ENCODE data around the gene MYL5.
"Not testable (repeated sequence)": the region's sequence is repeated elsewhere in the genome, so short reads cannot be mapped to it uniquely, and the experiment has no call there.

MYL5 gene

DNA sequence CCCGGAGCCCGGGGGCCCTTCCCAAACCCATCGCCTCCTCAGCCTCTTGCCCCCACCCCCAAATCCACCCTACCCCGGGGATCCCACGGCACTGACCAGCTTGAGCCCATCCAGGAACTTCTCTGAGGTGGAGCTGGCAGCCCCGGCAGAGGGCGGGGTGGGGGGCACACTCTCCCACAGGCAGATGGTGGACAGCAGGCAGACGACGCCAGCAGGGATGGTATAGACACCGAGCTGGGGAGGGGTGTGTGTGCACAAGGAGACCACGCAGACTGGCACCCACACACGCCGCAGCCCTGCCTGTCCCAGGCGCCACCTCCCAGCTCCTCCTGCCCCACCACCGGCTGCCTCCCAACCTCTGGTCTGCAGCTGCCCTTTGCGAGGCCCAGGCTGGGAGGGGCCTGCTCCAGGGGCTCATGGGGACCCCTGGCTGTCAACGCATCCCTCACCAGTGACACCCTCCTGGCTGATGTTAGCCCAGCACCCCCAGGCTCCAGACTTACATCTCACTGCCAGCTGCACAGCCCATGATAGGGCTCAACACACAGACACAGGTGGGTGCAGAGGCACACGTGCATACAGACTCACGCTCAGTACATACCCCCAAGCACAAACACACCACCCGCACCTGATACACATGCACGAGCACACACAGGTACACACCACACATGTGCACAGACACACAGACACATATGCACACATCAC is 10.4 kb downstream of the MYL5 start:
- FAIRE-seq, result no peak
- TF ChIP-seq TAF1 (IDR thresholded peaks at IDR 0.05; ENCODE audit: borderline replicate concordance, low read depth, low read length), result no peak
- TF ChIP-seq POLR2AphosphoS5 (IDR thresholded peaks at IDR 0.05; ENCODE audit: low read depth, low read length), result no peak
- TF ChIP-seq POLR2A (IDR thresholded peaks at IDR 0.05; ENCODE audit: low read depth, low read length), result no peak

GRCh38 chr4:685679-686412 is 11.5 kb downstream of the MYL5 start:
- DNase-seq (ENCODE audit: insufficient read length) (no peak), FAIRE-seq (no peak)
- no peak for TF ChIP-seq POLR2AphosphoS5 (IDR thresholded peaks at IDR 0.05; ENCODE audit: low read depth, low read length)
- no peak for TF ChIP-seq POLR2A (IDR thresholded peaks at IDR 0.05; ENCODE audit: low read depth, low read length)
- no peak for TF ChIP-seq TAF1 (IDR thresholded peaks at IDR 0.05; ENCODE audit: borderline replicate concordance, low read depth, low read length)

More for the DNA sequence above, 10.4 kb downstream of the MYL5 start:
- no peak for DNase-seq (ENCODE audit: insufficient read length)

GRCh38 chr4:686413-687040 is 12.2 kb downstream of the MYL5 start:
- FAIRE-seq, result no peak
- DNase-seq (ENCODE audit: insufficient read length), result no peak
- TF ChIP-seq POLR2AphosphoS5 (IDR thresholded peaks at IDR 0.05; ENCODE audit: low read depth, low read length), result no peak
- TF ChIP-seq POLR2A (IDR thresholded peaks at IDR 0.05; ENCODE audit: low read depth, low read length), result no peak
- TF ChIP-seq TAF1 (IDR thresholded peaks at IDR 0.05; ENCODE audit: borderline replicate concordance, low read depth, low read length), result no peak

DNA sequence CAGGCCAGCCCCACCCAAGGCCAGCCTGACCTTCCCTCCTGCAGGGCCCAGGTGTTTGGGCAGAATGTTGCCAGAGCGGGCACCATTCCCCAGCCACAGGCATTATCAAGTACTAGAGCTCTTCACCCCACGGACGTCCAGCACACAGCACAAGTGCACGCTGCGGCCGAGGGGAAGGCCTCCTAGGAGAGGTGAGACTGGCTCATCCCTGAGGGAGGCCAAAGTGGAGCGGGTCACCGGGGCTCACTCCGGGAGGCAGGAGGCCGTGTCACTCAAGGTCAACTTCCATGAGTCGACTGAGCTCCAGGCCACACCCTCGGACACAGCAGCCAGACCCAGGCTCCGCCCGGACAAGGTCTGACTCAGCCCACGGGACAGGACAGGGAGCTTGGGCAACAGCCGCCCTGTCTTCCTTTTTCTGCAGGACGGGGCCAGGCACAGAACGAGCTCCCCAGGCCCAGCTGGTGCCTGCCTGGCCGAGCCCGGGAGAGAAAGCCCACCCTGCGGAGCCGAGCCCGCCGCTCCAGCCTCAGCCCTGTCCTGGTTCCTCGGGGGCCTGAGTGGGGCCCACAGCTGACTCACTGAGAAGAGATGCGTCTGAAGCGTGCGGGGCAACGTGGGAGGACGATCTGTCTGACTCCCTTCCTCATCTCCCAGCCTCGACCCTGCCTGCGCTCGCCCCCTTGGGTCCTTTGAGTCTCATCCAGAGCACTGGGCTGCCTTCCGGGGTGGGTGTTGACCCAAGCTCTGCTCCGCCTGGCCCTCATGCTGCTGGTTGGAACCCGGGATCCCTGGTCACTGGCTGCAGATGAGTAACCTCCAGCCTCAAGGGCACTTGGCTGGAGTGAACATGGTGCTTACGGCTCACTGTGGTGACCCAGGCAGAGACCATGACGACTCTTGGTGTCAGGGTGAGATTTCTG is 13.0 kb downstream of the MYL5 start:
- DNase-seq (ENCODE audit: insufficient read length), result no peak
- FAIRE-seq, result no peak
- TF ChIP-seq TAF1 (IDR thresholded peaks at IDR 0.05; ENCODE audit: borderline replicate concordance, low read depth, low read length), result no peak
- TF ChIP-seq POLR2AphosphoS5 (IDR thresholded peaks at IDR 0.05; ENCODE audit: low read depth, low read length), result no peak
- no peak for TF ChIP-seq POLR2A (IDR thresholded peaks at IDR 0.05; ENCODE audit: low read depth, low read length)

DNA sequence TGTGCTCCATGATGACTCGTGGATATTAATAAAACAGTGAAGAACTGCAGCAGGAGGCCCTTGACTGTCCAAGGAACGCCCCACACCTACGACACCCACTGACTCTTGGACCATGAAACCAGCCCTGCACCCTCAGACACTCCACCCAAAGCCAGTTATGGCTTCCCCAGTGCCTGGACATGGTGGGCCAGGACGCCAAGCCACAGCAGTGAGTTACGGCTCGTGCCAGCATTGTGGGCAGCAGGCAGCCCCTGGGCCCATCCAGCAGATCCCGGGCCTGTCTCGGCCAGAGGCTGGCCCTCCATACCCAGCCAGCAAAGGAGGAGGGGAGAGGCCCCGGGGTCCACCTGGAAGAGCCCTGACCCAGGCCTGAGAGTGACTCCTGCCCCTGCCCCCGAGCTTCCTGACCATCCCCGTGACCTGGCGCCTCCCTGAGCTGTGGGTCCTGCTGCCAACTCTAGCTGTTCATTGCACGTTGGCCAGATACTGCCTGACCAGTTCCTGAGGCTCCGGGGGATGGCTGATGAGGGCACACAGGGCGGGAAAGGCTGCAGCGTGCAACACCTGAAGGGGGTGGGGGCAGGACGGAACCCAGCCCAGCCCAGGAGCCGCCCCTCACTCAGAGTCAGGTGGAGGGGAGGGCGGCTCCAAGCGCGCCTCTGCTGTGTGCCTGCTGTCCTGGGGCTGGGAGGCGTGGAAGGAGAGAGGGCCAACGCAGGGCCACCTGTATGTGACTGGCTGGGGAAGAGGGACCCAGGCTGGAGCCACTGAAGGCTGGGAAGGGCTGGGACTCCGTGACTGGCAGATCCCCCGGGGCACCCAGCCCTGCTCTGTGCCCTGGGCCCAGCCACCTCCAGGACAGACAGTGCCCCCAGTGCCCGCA is 13.9 kb downstream of the MYL5 start:
- DNase-seq (ENCODE audit: insufficient read length), result no peak
- TF ChIP-seq POLR2A (IDR thresholded peaks at IDR 0.05; ENCODE audit: low read depth, low read length) (no peak), POLR2AphosphoS5 (IDR thresholded peaks at IDR 0.05; ENCODE audit: low read depth, low read length) (no peak), TAF1 (IDR thresholded peaks at IDR 0.05; ENCODE audit: borderline replicate concordance, low read depth, low read length) (no peak)
- FAIRE-seq, result no peak

GRCh38 chr4:688854-689681 is 14.7 kb downstream of the MYL5 start, which contains the start of gene SLC49A3:
Gene SLC49A3 (minus strand): TSS chr4:689151. CDS start chr4:689127, 24 bp downstream.
- no peak for DNase-seq (ENCODE audit: insufficient read length)
- FAIRE-seq, result no peak
- no peak for TF ChIP-seq TAF1 (IDR thresholded peaks at IDR 0.05; ENCODE audit: borderline replicate concordance, low read depth, low read length)
- TF ChIP-seq POLR2A (IDR thresholded peaks at IDR 0.05; ENCODE audit: low read depth, low read length), result no peak
- no peak for TF ChIP-seq POLR2AphosphoS5 (IDR thresholded peaks at IDR 0.05; ENCODE audit: low read depth, low read length)

- DNase-seq (ENCODE audit: insufficient read length) (no peak), FAIRE-seq (no peak)
Observed at GRCh38 chr4:689723-690122, 15.4 kb downstream of the MYL5 start.

DNA sequence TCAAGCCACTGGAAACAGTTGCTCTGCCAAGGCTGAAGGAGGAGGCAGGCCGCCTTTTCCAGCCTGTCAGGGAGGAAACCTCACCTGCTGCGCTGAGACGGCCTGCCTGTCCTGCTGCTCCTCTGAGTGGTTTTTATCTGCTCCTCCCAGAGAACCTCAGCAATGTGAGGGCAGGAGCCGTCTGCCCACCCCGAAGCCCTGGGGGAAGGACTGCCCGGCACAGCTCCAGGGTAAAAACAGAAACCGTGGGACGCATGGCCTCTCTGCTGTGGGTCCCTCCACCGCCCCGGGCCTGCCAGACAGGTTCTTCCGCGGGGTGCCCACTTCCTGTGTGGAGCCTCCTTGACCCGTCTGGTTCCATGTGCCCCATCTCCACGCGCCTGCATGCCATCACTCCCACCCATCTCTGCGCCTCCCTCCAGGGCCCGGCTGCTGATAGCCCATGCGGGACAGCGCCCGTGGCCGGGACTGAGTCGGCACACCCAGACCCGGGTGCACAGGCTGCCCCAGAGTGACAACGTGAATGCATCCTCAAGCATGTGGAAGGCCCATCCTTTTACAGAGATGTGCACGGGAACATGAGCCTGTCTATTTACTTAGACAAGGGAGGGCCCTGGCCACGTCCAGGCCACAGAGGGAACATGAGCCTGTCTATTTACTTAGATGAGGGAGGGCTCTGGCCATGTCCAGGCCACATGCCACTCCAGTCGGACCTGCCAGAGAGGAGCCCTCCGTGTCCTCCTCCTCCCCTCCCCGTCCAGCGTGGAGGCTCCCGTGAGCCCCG is 18.6 kb downstream of the MYL5 start:
- no peak for TF ChIP-seq POLR2A (IDR thresholded peaks at IDR 0.05; ENCODE audit: low read depth, low read length)
- no peak for TF ChIP-seq POLR2AphosphoS5 (IDR thresholded peaks at IDR 0.05; ENCODE audit: low read depth, low read length)
- no peak for TF ChIP-seq TAF1 (IDR thresholded peaks at IDR 0.05; ENCODE audit: borderline replicate concordance, low read depth, low read length)
- FAIRE-seq (no peak), DNase-seq (ENCODE audit: insufficient read length) (no peak)

More at GRCh38 chr4:689723-690122, 15.4 kb downstream of the MYL5 start:
- TF ChIP-seq POLR2A (IDR thresholded peaks at IDR 0.05; ENCODE audit: low read depth, low read length) (no peak), POLR2AphosphoS5 (IDR thresholded peaks at IDR 0.05; ENCODE audit: low read depth, low read length) (no peak), TAF1 (IDR thresholded peaks at IDR 0.05; ENCODE audit: borderline replicate concordance, low read depth, low read length) (no peak)

- not testable (repeated sequence) for DNase-seq (ENCODE audit: insufficient read length); FAIRE-seq
Observed at GRCh38 chr4:694341-694940, 20.1 kb downstream of the MYL5 start.

All from GM12892 (cell line).